Activated T-cell treated with anti-CD3 and anti-CD28 coated beads, Interleukin-2, amount 50 U/mL, for 4 hours (primary cell): ENCODE data around the gene FUBP1. TPM values are rescaled to one million over a fixed set of nuclear protein-coding genes. Genes with fewer than 3 reads are reported as not detected.
"Not testable (repeated sequence)": the region's sequence is repeated elsewhere in the genome, so short reads cannot be mapped to it uniquely, and the experiment has no call there.

Source experiments
- ATAC-seq, 2 donors: fragments of 200-7000 bp; cut with Tn5 transposase; one replicate each; pipeline ENCODE4 v1.10.0; 2021
- DNase-seq: peaks from one replicate; pipeline ENCODE4 v3.0.0-alpha.2; 2020
- H3K27me3 Mint-ChIP-seq: one replicate; pipeline ENCODE4 v1.8.0; 2021; ENCODE audit warnings: low read depth, mixed read lengths
- H3K36me3 Mint-ChIP-seq: one replicate; pipeline ENCODE4 v1.8.0; 2022; ENCODE audit warnings: mixed read lengths; ENCODE audit not compliant: insufficient read depth
- H3K4me1 Mint-ChIP-seq: one replicate; pipeline ENCODE4 v1.8.0; 2021; ENCODE audit warnings: low read depth, mixed read lengths
- H3K4me3 Mint-ChIP-seq: one replicate; pipeline ENCODE4 v1.8.0; 2021; ENCODE audit warnings: mild to moderate bottlenecking, moderate library complexity, mixed read lengths
- H3K9me3 Mint-ChIP-seq: one replicate; pipeline ENCODE4 v1.8.0; 2021; ENCODE audit warnings: mixed read lengths
- total RNA-seq, 3 donors: library from RNA; stranded (reverse); gene quantifications; one replicate each; pipeline ENCODE4 v1.2.1, GENCODE V29; 2021

The FUBP1 gene
- total RNA-seq, 3 donors from 2014 or later: 262 to 285 (median 277) TPM

- H3K4me1 Mint-ChIP-seq: peaks cover 30% of the 10 kb centered on the region
- H3K9me3 Mint-ChIP-seq: no peaks in the 10 kb centered on the region
- peaks cover 42% of the 10 kb centered on the region for H3K36me3 Mint-ChIP-seq
- no peaks in the 10 kb centered on the region for H3K27me3 Mint-ChIP-seq
- DNase-seq (no peak), ATAC-seq (no peak)
- H3K4me3 Mint-ChIP-seq: no peak overlapping the region
Measured at GRCh38 chr1:77948841-77949424, 29.9 kb downstream of the FUBP1 start.

DNA sequence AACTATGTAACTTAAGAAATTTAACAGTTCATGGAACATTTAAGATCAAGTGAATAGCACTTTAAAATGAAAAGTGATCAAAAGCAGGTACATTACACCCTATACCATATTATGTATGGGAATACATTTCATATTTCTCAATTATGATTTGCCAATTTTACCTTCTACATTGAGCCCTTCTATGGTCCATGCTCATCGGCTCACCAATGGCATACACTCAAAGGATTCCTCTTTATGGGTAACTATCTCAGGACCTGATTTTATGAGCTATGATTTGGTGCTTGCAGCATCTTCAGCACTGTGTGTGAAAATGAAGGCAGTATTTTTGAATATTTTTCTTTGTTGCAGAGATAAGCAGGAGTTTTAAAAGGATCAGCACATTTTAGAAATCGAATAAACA, 33.5 kb downstream of the FUBP1 start:
- H3K36me3 Mint-ChIP-seq: peaks cover 33% of the 10 kb centered on the region
- no peaks in the 10 kb centered on the region for H3K27me3 Mint-ChIP-seq
- ATAC-seq (no peak), DNase-seq (no peak)
- H3K9me3 Mint-ChIP-seq: no peaks in the 10 kb centered on the region
- no peak overlapping the region for H3K4me3 Mint-ChIP-seq
- peaks cover 23% of the 10 kb centered on the region for H3K4me1 Mint-ChIP-seq

- peaks cover 22% of the 10 kb centered on the region for H3K36me3 Mint-ChIP-seq
- peak in 1 of 2 donors; percentile 19 for ATAC-seq
- H3K4me1 Mint-ChIP-seq: peaks cover 13% of the 10 kb centered on the region
- H3K9me3 Mint-ChIP-seq: no peaks in the 10 kb centered on the region
- H3K27me3 Mint-ChIP-seq: no peaks in the 10 kb centered on the region
- H3K4me3 Mint-ChIP-seq: no peak overlapping the region
- DNase-seq: no peak
Measured at GRCh38 chr1:77942400-77943140, 36.3 kb downstream of the FUBP1 start.

DNA sequence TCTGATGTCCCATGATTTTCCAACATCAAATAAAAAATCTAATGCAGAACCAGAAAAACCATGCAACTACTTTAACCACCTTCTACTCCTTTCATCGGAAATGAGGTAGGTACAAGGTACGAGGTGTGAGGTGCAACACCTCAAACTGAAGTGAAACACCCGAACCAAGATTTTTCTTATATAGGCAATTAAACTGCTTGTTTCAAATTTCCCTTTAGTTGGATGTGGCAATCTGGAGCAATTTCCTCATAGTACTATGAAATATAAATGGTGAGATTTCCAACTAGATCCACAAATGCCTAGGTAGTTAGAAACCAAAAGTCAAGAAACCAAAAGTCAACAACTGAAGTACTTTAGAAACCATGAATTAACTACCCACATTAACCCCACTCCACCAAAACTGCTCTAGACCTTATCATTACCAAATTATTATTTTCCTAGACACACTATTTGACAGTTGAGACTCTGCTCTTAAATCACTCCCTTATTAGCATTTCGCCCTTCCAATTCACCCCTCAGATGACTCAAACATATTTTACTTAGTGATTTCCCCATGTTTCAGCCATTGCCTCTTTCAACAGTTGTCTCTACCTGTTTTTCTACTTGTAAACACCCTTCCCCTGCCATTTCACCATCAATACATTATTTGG, 37.8 kb downstream of the FUBP1 start:
- peak in 1 of 2 donors; percentile 15 for ATAC-seq
- H3K4me1 Mint-ChIP-seq: peaks cover 9% of the 10 kb centered on the region
- H3K4me3 Mint-ChIP-seq: no peak overlapping the region
- peaks cover 18% of the 10 kb centered on the region for H3K36me3 Mint-ChIP-seq
- DNase-seq: no peak
- no peaks in the 10 kb centered on the region for H3K9me3 Mint-ChIP-seq
- H3K27me3 Mint-ChIP-seq: no peaks in the 10 kb centered on the region

- Mint-ChIP-seq H3K4me1 (peaks cover 8% of the 10 kb centered on the region), H3K4me3 (no peak overlapping the region), H3K36me3 (peaks cover 9% of the 10 kb centered on the region), H3K9me3 (no peaks in the 10 kb centered on the region), H3K27me3 (no peaks in the 10 kb centered on the region)
- ATAC-seq (no peak), DNase-seq (no peak)
Measured at GRCh38 chr1:77938651-77939050, 40.2 kb downstream of the FUBP1 start.

DNA sequence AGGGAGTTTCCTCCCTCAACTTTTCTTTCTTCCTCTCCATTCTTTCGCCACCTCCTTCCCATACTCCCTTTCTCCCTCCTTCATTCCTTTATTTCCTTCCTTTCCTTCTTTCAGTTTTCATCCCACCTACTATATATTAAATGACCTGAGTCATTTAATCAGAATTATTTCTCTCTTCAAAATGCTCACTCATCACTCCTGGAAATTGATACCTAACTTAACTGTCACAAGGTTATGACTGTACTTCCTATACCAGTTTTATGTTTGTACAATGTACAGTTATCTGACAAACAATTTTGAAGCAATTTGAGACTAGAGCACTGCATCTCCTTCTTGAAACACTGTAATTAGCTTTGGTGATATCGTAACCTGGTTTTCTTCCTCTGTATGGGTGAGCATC, 49.1 kb downstream of the FUBP1 start:
- Mint-ChIP-seq H3K4me3 (no peak overlapping the region), H3K9me3 (no peaks in the 10 kb centered on the region), H3K36me3 (peaks cover 10% of the 10 kb centered on the region), H3K4me1 (peaks cover 9% of the 10 kb centered on the region), H3K27me3 (no peaks in the 10 kb centered on the region)
- ATAC-seq (no peak), DNase-seq (no peak)

DNA sequence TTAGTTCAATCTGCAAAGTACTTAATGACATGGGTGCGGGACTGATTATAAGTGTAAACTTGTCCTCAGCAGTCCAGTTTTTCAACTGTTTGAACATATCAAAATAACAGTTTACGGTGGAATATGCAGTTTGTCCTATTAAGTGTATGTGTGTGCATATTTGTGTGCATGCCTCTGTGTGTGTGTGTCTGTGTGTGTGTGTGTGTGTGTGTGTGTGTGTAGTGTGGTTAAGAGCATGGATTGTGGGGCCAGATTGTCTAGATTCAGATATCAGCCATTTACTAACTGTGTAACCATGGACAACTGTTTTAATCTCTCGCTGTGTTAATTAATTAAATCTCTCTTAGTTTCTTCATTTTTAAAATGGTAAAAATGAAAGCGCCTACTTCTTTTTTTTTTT, 51.5 kb downstream of the FUBP1 start:
- DNase-seq (no peak), ATAC-seq (no peak)

GRCh38 chr1:77926561-77927357, 52.1 kb downstream of the FUBP1 start:
- Mint-ChIP-seq H3K36me3 (peaks cover 10% of the 10 kb centered on the region), H3K27me3 (no peaks in the 10 kb centered on the region), H3K4me1 (peaks cover 9% of the 10 kb centered on the region), H3K4me3 (peak overlapping the region; percentile 78), H3K9me3 (no peaks in the 10 kb centered on the region)
- peak; percentile 23 to 32 for ATAC-seq
- no peak for DNase-seq

More for the DNA sequence above, 51.5 kb downstream of the FUBP1 start:
- no peaks in the 10 kb centered on the region for H3K9me3 Mint-ChIP-seq
- peak overlapping the region; percentile 65 for H3K4me3 Mint-ChIP-seq
- H3K4me1 Mint-ChIP-seq: peaks cover 9% of the 10 kb centered on the region
- peaks cover 10% of the 10 kb centered on the region for H3K36me3 Mint-ChIP-seq
- no peaks in the 10 kb centered on the region for H3K27me3 Mint-ChIP-seq

DNA sequence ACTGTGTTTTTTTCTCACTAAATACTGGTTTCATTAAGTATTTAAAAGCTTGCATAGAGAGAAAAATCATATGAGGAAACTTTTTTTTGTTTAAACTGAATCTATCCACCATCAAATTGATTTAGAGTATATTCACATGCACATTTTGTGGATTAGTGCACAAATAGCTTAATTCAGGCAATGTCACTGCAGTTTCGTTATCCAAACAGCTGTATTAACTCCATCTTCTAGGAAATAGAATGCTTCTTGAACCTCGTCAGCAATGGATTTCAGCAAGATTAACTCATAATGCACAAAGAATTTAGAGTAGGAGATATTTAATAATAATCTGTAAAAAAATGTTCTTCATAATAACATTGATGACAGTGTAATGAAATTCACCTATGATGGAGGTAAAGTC, 52.9 kb downstream of the FUBP1 start:
- H3K4me3 Mint-ChIP-seq: peak overlapping the region; percentile 78
- ATAC-seq (no peak), DNase-seq (no peak)
- H3K9me3 Mint-ChIP-seq: no peaks in the 10 kb centered on the region
- no peaks in the 10 kb centered on the region for H3K27me3 Mint-ChIP-seq
- H3K4me1 Mint-ChIP-seq: peaks cover 9% of the 10 kb centered on the region
- peaks cover 10% of the 10 kb centered on the region for H3K36me3 Mint-ChIP-seq

DNA sequence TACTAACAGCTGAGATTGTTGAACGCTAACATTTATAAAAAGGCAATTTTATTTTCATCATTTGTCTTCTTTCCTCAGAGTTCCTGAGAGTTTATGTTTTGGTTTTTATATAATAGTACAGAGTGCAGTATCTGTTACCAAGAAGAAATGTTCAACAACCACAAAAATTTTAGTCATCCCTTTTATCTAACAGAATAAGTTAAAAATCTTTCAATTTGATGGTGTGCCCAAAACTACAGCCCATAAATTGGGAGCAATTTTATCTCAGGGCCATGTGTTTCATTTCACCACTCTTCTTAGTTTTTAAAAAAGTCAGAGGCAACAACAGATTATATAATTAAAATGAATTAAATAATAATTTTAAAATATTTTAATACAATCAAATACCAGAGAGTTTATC, 53.4 kb downstream of the FUBP1 start:
- Mint-ChIP-seq H3K27me3 (no peaks in the 10 kb centered on the region), H3K9me3 (no peaks in the 10 kb centered on the region), H3K4me3 (no peak overlapping the region), H3K36me3 (peaks cover 6% of the 10 kb centered on the region), H3K4me1 (peaks cover 9% of the 10 kb centered on the region)
- no peak for DNase-seq
- no peak for ATAC-seq

DNA sequence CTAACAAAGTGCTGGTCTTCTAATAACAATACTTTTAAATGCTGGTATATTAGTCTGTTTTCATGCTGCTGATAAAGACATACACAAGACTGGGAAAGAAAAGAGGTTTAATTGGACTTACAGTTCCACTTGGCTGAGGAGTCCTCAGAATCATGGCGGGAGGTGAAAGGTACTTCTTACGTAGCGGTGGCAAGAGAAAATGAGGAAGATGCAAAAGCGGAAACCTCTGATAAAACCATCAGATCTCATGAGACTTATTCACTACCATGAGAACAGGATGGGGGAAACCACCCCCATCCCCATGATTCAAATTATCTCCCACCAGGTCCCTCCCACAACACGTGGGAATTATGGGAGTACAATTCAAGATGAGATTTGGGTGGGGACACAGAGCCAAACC, 60.0 kb downstream of the FUBP1 start:
- ATAC-seq, H3K36me3 Mint-ChIP-seq, H3K4me1 Mint-ChIP-seq, H3K4me3 Mint-ChIP-seq, DNase-seq, H3K27me3 Mint-ChIP-seq, H3K9me3 Mint-ChIP-seq: not testable (repeated sequence)

DNA sequence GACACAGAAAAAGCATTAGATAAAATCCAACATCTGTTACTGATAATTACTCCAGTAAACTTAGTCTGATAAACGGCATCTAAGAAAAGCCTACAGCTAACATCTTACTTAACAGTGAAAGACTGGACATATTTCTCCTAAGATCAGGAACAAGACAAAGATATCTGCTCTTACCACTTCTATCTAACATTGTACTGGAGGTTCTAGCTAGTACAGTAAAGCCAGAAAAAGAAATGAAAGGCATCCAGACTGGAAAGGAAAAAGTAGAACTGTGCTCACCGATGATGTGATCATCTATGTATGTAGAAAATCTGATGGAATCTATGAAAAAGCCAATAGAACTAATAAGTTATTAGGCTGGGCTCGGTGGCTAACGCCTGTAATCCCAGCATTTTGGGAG, 68.8 kb downstream of the FUBP1 start:
- H3K4me3 Mint-ChIP-seq: no peak overlapping the region
- no peaks in the 10 kb centered on the region for H3K36me3 Mint-ChIP-seq
- no peaks in the 10 kb centered on the region for H3K27me3 Mint-ChIP-seq
- no peaks in the 10 kb centered on the region for H3K9me3 Mint-ChIP-seq
- no peak for DNase-seq
- no peak for ATAC-seq
- H3K4me1 Mint-ChIP-seq: no peaks in the 10 kb centered on the region

DNA sequence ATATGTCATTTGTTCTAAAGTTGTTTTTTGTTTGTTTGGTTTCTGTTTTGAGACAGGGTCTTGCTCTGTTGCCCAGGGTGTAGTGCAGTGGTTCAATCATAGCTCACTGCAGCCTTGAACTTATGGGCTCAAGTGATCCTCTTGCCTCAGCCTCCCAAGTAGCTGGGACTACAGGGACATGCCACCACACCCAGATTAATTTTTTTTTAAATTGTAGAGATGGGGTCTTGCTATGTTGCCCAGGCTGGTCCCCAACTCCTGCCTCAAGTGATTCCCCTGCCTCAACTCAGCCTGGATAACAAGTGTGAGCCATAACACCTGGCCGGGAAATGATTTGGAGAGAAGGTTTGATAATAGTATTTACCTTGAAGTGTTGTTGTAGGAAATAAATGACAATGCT, 72.2 kb downstream of the FUBP1 start:
- DNase-seq (no peak), ATAC-seq (no peak)
- Mint-ChIP-seq H3K27me3 (no peaks in the 10 kb centered on the region), H3K4me1 (no peaks in the 10 kb centered on the region), H3K36me3 (no peaks in the 10 kb centered on the region), H3K4me3 (no peak overlapping the region), H3K9me3 (no peaks in the 10 kb centered on the region)

GRCh38 chr1:77906019-77906545, 72.8 kb downstream of the FUBP1 start:
- Mint-ChIP-seq H3K9me3 (no peaks in the 10 kb centered on the region), H3K4me1 (no peaks in the 10 kb centered on the region), H3K36me3 (no peaks in the 10 kb centered on the region), H3K4me3 (no peak overlapping the region), H3K27me3 (no peaks in the 10 kb centered on the region)
- DNase-seq (no peak), ATAC-seq (no peak)
